Ishikawa (cell line): Measurements from ENCODE around the gene KLHDC10.

Experiments used
- CEBPB ChIP-seq: IDR thresholded peaks from 2 replicates; pipeline ENCODE4 v1.6.1; 2012
- CREB1 ChIP-seq: IDR thresholded peaks from 2 replicates; pipeline ENCODE4 v1.6.1; 2012; ENCODE audit warnings: low read depth
- EGR1 ChIP-seq: IDR thresholded peaks from 2 replicates; pipeline ENCODE4 v1.6.1; 2012
- EP300 ChIP-seq: IDR thresholded peaks from 2 replicates; pipeline ENCODE4 v1.6.1; 2012; ENCODE audit warnings: borderline replicate concordance
- FOXM1 ChIP-seq: IDR thresholded peaks from 2 replicates; pipeline ENCODE4 v1.6.1; 2012; ENCODE audit warnings: low read depth, borderline replicate concordance
- NFIC ChIP-seq: IDR thresholded peaks from 2 replicates; pipeline ENCODE4 v1.6.1; 2012
- RAD21 ChIP-seq: IDR thresholded peaks from 2 replicates; pipeline ENCODE4 v1.6.1; 2012; ENCODE audit warnings: low read depth
- REST ChIP-seq: IDR thresholded peaks from 2 replicates; pipeline ENCODE4 v1.6.1; 2012; ENCODE audit warnings: low read depth, mild to moderate bottlenecking
- TAF1 ChIP-seq: IDR thresholded peaks from 2 replicates; pipeline ENCODE4 v1.6.1; 2012; ENCODE audit warnings: low read depth, mild to moderate bottlenecking
- TCF12 ChIP-seq: IDR thresholded peaks from 2 replicates; pipeline ENCODE4 v1.6.1; 2012; ENCODE audit warnings: low read depth
- TEAD4 ChIP-seq: IDR thresholded peaks from 2 replicates; pipeline ENCODE4 v1.6.1; 2012
- YY1 ChIP-seq: IDR thresholded peaks from 2 replicates; pipeline ENCODE4 v1.6.1; 2012; ENCODE audit warnings: low read depth
- ZBTB7A ChIP-seq: IDR thresholded peaks from 2 replicates; pipeline ENCODE4 v1.6.1; 2012; ENCODE audit warnings: low read depth
- TF ChIP-seq, protein P1 (sequence below): IDR thresholded peaks from 2 replicates; pipeline ENCODE4 v1.6.1; 2012
- TF ChIP-seq, protein P2 (sequence below): IDR thresholded peaks from 2 replicates; pipeline ENCODE4 v1.6.1; 2012

The KLHDC10 gene

GRCh38 chr7:130135208-130136205, 65.2 kb downstream of the KLHDC10 start:
- TF ChIP-seq CREB1, result no peak
- TF ChIP-seq NFIC, result no peak
- TF ChIP-seq ZBTB7A, result no peak

GRCh38 chr7:130136579-130137167, 66.3 kb downstream of the KLHDC10 start:
- TF ChIP-seq CREB1, result no peak
- TF ChIP-seq CEBPB, result no peak
- TF ChIP-seq FOXM1, result no peak
- TF ChIP-seq EGR1, result no peak
- no peak for TF ChIP-seq YY1
- TF ChIP-seq ZBTB7A, result no peak
- TF ChIP-seq NFIC, result no peak
- TF ChIP-seq TAF1, result no peak
- TF ChIP-seq EP300, result no peak
- TF ChIP-seq RAD21, result no peak
- no peak for TF ChIP-seq TCF12
- no peak for TF ChIP-seq REST
- TF ChIP-seq TEAD4, result no peak
- TF ChIP-seq, protein P1, sequence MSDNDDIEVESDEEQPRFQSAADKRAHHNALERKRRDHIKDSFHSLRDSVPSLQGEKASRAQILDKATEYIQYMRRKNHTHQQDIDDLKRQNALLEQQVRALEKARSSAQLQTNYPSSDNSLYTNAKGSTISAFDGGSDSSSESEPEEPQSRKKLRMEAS, result no peak
- TF ChIP-seq, protein P2, sequence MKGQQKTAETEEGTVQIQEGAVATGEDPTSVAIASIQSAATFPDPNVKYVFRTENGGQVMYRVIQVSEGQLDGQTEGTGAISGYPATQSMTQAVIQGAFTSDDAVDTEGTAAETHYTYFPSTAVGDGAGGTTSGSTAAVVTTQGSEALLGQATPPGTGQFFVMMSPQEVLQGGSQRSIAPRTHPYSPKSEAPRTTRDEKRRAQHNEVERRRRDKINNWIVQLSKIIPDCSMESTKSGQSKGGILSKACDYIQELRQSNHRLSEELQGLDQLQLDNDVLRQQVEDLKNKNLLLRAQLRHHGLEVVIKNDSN, result no peak

DNA sequence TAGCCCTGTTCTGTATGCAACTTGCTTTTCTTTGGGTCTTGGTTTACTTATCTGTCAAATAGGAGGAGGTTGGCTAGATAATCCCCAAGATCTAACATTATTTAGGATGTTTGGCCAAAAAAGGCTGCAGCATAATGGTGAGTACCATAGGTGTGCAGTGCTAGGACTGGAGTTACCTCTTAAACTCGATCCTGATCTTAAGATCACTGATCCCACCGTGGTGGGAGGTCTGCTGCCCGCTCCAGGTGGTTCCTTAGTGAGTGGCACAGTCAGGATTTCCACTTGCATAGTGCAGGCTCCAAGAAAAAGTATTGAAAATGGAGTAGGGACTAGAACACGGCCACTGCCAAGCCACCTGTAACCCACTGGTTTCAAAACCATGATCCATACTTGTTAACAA, 66.9 kb downstream of the KLHDC10 start:
- TF ChIP-seq, protein P2, result no peak
- TF ChIP-seq YY1 (no peak), CEBPB (no peak), REST (no peak), EGR1 (no peak), TEAD4 (no peak)

DNA sequence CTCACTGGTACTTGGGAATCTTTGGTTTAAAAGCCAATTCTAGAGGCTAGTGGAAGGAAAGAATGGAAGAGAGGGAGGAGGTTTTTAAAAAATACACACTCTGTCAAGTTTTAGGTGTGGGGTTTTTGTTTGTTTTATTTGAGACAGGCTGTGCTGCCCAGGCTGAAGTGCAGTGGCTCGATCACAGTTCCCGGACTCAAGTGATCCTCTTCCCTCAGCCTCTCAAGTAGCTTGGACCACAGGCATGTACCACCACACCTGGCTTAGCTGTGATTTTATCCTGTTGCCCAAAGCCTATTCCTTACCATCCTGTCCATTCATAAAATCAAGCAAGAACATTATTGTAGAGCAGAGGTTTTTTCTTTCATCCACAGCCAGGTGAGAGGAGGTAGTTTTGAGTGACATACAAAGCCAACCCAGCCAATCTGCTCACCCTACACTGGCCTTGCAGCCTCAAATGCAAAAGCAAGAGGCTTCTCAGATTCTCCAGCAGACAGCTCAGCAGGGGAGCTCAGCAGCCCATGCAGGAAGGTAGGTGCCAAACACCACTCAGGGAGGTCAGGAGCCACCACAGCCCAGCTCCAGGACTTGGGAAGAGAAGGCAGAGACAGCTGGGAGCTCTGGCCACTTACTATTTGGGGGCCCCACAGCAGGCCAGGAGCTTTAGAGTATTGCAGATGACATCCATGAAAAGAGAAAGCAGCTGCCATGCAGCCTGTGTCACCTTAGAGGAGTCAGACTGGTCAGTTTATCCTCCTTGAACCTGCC, 69.0 kb downstream of the KLHDC10 start:
- TF ChIP-seq YY1 (no peak), CREB1 (no peak), REST (no peak), EGR1 (no peak), TEAD4 (no peak), EP300 (no peak), NFIC (no peak), TCF12 (no peak), CEBPB (no peak), FOXM1 (no peak), TAF1 (no peak), RAD21 (no peak), ZBTB7A (no peak)
- TF ChIP-seq, protein P2, result no peak
- TF ChIP-seq, protein P1, result no peak
